AG04450 (cell line): Measurements from ENCODE around the gene SH3BP5L. TPM values are rescaled to one million over a fixed set of nuclear protein-coding genes. Genes with fewer than 3 reads are reported as not detected.

Experiments
- CTCF ChIA-PET: fragments of 300-600, 350-600 bp; formaldehyde crosslinking; extraction: SDS; loops from one replicate; lab custom pipeline; 2022; ENCODE audit warnings: antibody characterized with exemption, inconsistent platforms; lab: Charles Lee
- POLR2A ChIA-PET: fragments of 350-600 bp; formaldehyde crosslinking; extraction: SDS; loops from one replicate; lab custom pipeline; 2021; ENCODE audit warnings: antibody characterized with exemption, inconsistent platforms; lab: Yijun Ruan, JAX
- DNase-seq: peaks from one replicate; pipeline ENCODE4 v3.0.0-alpha.2; 2011; ENCODE audit warnings: low read depth, low spot score
- H3K27ac ChIP-seq: one replicate; pipeline ENCODE4 v1.5.1; 2012; ENCODE audit warnings: low read depth, low read length, control low read depth
- H3K27me3 ChIP-seq: one replicate; pipeline ENCODE4 v1.6.0; 2012; ENCODE audit warnings: low read length; ENCODE audit not compliant: control insufficient read depth, insufficient read depth
- H3K4me3 ChIP-seq: 2 replicates; pipeline ENCODE4 v1.5.1; 2011; ENCODE audit warnings: mild to moderate bottlenecking, low read depth, low read length, control low read depth
- H3K9me3 ChIP-seq: 2 replicates; pipeline ENCODE4 v1.5.1; 2012; ENCODE audit warnings: low read length; ENCODE audit not compliant: control insufficient read depth, insufficient read depth
- polyA plus RNA-seq: library from polyadenylated mRNA; depleted of rRNA; stranded (reverse); fragments of >200 nt; gene quantifications from 2 replicates; pipeline ENCODE4 v1.2.3, GENCODE V29; 2011
- TF ChIP-seq, protein P1 (sequence below): IDR thresholded peaks from 2 replicates; pipeline ENCODE4 v1.5.1; 2011; ENCODE audit warnings: low read depth, low read length, control low read depth, inconsistent platforms

Gene SH3BP5L
- polyA plus RNA-seq, 1 experiment, result 15.3 TPM

DNA sequence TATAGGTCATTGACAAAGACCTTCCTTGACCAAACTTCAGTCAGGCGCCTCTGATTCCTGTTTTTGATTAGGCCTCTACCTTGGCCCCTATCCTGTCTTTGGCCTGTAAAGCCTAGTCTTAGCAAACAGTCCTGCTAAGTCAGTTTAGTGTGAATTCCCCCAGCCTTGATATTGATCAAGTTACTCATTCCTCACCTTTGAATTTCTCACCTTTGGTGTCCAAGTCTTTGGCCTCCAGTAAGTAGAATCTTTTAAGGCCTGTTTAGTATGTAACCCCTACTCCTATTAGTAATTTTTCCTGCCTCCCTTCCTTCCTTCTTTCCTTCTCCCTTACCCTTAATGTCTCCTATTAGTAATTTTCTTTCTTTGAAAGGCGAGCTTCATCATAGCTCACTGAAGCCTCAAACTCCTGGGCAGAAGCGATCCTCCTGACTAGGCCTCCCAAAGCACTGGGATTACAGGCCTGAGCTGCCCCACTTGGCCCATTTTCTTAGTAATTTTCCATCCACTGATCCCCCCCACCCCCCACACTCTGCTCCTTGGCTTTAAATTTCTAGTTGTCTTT is 46.2 kb upstream of the SH3BP5L start:
- no peak for DNase-seq
- ChIA-PET POLR2A (interaction anchor here (1.7 kb wide), 1 partner anchor 46 kb away, joined by 7 read pairs; the partner anchor contains the start of gene SH3BP5L), CTCF (interaction anchor here (1.6 kb wide), 1 partner anchor 30 kb away, joined by 4 read pairs; no protein-coding TSS in a partner anchor)
- Histone ChIP-seq H3K9me3 (no peaks in the 10 kb centered on the region; the same call in 1 of the 2 replicates), H3K27ac (peak overlapping the region; percentile 39), H3K4me3 (peak overlapping the region; percentile 44), H3K27me3 (no peaks in the 10 kb centered on the region)
- TF ChIP-seq, protein P1, sequence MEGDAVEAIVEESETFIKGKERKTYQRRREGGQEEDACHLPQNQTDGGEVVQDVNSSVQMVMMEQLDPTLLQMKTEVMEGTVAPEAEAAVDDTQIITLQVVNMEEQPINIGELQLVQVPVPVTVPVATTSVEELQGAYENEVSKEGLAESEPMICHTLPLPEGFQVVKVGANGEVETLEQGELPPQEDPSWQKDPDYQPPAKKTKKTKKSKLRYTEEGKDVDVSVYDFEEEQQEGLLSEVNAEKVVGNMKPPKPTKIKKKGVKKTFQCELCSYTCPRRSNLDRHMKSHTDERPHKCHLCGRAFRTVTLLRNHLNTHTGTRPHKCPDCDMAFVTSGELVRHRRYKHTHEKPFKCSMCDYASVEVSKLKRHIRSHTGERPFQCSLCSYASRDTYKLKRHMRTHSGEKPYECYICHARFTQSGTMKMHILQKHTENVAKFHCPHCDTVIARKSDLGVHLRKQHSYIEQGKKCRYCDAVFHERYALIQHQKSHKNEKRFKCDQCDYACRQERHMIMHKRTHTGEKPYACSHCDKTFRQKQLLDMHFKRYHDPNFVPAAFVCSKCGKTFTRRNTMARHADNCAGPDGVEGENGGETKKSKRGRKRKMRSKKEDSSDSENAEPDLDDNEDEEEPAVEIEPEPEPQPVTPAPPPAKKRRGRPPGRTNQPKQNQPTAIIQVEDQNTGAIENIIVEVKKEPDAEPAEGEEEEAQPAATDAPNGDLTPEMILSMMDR, result no peak

DNA sequence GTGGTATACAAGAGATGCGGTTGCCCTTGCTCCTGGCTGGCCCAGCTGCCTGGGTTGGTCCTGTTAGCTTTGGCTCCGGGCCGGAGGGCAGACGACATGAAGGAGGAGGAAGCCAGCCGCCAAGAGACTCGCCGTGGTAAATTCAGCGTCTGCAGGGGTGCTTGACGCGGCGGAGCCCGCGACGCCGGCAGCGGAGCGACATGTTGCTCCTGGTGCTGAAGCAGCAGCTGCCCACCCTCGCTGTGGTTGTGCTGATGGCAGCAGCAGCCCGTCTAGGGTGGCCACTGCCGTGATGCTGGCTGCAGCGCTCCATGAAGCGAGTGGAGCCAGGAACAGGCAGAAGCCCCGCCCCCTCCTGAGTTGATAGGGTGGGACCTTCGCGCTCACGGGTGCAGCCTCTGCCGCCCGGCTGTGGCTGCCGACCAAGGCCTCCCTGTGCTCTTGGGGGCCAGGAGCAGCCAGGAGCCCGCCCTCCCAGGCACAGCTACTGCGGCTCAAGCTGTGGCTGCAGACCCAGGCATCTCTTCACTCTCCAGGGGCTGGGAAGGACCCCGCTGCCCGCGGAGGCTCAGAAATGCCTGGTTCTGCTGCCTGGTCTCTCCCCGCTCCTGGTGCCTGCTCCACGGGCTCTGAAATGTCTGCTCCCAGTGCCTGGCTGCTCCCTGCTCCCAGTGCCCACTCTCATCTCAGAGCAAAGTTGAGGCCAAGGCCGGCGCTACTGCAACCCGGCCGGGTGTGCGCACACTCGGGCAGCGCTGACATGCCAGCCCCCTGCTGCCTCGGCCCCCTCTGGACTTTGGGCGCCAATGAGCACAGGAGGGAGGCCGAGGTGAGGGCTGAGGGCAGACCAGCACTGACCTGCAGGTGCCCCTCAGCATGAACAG is 37.5 kb upstream of the SH3BP5L start:
- ChIA-PET CTCF (no interaction called here), POLR2A (no interaction called here)
- Histone ChIP-seq H3K27me3 (no peaks in the 10 kb centered on the region), H3K9me3 (no peaks in the 10 kb centered on the region; the same call in 1 of the 2 replicates), H3K27ac (peak overlapping the region; percentile 21), H3K4me3 (peak overlapping the region; percentile 75)
- TF ChIP-seq, protein P1, result no peak
- no peak for DNase-seq

DNA sequence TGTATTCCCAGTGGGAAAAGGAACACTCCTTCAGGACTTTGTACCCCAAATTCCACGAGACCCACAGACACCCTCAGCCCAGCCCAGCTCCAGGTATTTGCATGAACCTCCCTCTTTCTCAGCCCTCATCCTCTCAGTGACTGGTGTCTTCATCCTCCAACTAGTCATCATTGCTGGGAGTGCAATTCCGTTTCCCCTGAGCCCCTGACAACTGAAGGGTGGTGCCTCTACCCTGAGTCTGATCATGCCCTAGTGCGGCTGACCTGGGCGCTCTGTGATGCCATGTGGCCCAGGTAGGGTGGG is 36.9 kb upstream of the SH3BP5L start:
- TF ChIP-seq, protein P1, result no peak
- POLR2A ChIA-PET, result no interaction called here
- no peaks in the 10 kb centered on the region for H3K27me3 ChIP-seq
- CTCF ChIA-PET, result no interaction called here
- H3K27ac ChIP-seq, result no peak overlapping the region
- DNase-seq, result no peak
- no peaks in the 10 kb centered on the region; the same call in 1 of the 2 replicates for H3K9me3 ChIP-seq
- peak overlapping the region; percentile 75 for H3K4me3 ChIP-seq

DNA sequence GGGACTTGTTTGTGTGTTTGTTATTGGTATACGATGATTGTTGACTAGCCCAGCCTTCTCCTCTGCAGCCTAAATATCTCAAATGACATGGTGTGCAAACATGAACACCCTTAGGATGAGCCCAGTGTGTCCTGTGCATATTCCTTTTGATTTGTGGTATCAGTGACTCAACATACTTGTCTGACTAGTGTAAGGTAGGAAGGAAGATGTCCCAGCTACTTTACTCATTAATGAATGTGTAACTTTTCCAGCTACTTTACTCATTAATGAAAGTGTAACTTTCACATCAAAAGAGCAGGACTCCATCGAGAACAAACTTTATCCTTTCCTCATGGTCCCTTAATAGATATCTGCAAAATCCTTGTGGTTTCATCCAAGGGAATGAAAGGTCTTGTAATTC is 35.9 kb upstream of the SH3BP5L start:
- ChIA-PET POLR2A (interaction anchor here (1.0 kb wide), 1 partner anchor 24 kb away, joined by 5 read pairs; the partner anchor contains the start of gene ZNF672), CTCF (no interaction called here)
- H3K9me3 ChIP-seq, result no peaks in the 10 kb centered on the region
- no peaks in the 10 kb centered on the region for H3K27me3 ChIP-seq
- H3K4me3 ChIP-seq, result no peak overlapping the region
- DNase-seq, result no peak
- H3K27ac ChIP-seq, result no peak overlapping the region
- TF ChIP-seq, protein P1, result no peak

DNA sequence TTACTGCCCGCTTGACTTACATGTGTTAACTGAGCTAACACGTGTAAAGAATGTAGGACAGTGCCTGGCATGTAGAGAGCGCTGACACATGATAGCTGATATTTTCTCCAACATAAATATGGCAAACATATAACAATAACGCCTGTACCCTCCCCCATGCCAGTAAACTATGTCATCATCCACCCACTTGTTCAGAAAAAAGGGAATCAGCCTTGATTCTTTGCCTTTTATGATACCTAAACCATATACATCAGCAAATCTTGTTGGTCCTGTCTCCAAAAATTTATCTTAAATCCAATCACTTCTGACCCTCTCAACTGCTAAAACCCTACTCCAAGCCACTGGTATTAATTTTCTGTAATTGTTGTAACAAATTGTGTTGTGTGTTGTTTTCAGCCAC is 34.3 kb upstream of the SH3BP5L start:
- DNase-seq, result no peak
- Histone ChIP-seq H3K9me3 (no peaks in the 10 kb centered on the region), H3K27ac (no peak overlapping the region), H3K4me3 (no peak overlapping the region), H3K27me3 (no peaks in the 10 kb centered on the region)
- ChIA-PET POLR2A (interaction anchor here (1.5 to 2.5 kb wide), 2 partner anchors 13 to 22 kb away, joined by 6 to 8 read pairs; partner anchors contain the start of gene ZNF672), CTCF (interaction anchor here (1.6 to 3.5 kb wide), 2 partner anchors 13 to 18 kb away, joined by 3 to 15 read pairs; no protein-coding TSS in a partner anchor)
- TF ChIP-seq, protein P1, result no peak
